SHP77 treated with DMSO at 0.1 percent for 48 hours (cell line): ENCODE results near the gene GRIK4.

Experiments
- DNase-seq: peaks from one replicate; lab custom pipeline; 2025; lab: John Stamatoyannopoulos, UW

Gene GRIK4

DNA sequence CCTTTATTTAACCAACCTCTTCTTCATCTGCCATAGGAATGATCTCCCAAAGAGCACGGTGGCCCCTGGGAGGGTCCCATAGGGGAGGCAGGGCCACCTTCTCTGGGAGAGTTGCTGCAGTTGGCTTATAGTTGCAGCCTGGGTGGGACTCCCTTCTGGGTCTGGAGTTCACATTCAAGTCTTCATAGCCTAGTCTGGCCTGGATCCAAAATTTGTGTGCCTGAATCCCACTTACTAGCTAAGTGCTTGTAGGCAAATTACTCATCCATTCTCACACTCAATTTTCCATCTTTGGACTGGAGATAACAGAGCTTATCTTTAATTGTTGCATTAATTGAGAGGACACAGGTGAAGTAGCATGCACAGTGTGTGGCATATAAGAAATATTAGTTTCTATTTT is 163.6 kb downstream of the GRIK4 start:
- no peak for DNase-seq

DNA sequence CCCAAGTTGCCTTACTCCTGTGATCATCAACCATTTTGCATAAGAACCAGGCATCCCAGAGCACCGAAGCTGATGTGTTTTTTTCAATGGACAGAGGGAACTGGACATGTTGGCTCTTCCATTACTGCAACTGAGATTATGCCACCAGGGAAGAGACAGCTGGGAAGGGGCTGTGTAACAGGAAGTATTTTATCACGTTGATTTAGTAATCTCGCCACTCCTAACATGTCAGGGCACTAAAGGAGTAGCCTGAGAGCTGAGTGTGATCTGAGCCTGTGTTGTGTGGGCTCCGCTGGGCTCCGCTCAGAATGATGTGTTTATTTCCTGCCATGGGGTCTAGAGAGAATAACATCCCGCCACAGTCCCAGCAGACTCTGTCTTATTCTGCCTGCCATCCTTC is 165.4 kb downstream of the GRIK4 start:
- DNase-seq: no peak

DNA sequence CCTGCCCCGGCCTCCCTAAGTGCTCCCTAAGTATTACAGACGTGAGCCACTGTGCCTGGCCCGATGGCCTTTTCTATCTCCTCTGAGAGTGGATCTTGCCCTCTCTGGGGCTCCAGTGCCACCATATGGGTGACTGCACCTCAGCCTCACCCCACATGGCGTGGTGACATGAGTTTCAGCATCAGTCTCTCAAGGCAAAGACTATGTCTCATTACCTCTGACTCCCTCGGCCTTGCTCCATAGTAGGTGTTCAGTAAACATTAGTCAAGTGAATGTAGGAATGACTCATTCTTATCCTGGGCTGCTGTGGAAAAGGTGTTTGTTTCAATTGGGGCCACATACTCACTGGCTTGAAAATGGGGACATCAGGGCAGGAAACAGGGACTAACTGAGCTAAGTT is 168.8 kb downstream of the GRIK4 start:
- DNase-seq: no peak

DNA sequence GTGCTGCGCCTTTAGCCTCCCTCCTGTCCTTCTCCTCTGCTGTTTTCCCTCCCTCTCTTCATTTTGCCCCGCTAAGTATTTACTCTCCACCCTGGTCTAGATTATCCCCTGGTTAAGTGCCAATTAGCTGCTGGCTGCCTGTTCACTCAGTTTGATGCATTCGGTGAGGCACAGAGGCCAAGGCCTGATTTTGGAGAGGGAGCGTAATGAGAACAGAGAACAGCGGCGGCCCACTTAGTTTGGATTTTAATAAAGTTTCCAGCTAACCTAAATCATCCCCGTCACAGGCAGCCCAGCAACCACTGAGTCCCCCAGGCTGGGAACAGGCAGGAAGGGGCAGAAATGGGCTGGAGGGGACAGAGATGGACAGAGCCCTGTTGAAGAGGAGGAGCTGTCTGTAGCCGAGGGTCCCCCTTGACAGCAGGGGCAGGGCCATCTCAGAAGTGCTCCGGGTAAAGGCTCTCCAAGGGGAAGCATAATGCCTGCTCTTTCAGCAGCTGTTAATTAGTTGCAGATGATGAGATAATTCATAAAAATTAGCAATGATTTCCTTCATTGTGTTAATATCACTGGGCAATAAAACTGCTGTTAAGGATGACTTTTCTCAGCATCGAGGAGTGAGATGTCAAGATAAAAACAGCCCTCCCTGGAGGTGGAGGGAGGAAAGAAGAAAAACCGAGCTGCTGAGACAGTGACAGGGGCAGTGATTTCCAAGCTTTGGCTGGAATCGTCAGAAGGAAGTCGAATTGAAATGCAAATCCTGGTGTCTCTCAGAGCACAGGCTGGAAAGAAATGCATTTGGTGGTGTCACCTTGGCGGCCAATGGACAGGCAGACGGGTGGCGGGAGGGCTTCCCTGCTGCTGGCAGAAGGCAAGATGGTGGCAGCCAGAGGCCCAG is 170.1 kb downstream of the GRIK4 start:
- no peak for DNase-seq

DNA sequence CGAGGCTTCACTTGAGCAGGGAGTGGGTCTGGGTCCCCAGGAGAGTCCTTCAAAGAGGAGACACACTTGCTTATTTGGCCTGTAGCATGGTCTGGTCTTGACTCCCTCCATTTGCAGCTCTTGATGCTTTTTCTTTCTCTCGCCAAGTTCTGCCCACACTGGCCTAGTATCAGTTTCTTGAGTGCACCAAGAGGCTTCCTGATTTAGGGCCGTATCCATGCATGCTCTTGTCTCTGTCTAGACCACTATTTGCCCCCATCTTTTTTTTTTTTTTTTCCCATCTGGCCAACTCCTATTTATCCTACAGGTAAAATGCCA is 170.7 kb downstream of the GRIK4 start:
- no peak for DNase-seq

DNA sequence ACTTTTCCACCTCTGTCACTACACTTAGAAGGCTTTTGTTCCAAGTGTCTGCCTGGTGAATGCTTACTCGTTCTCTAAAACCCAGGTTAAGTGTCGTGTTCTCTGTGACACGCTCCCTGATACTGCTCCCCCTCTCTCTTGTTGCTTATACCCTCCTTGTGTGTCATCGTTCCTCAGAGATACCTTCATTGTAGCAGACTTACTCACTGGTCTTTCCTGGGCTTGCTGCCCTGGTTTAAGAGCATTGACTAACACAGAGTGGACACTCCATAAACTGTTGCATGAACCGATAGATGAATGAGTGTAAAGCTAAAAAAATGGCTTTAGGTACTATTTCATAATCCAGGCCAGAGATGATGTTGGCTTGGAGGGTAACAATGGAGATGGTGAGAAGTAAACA is 171.3 kb downstream of the GRIK4 start:
- no peak for DNase-seq

DNA sequence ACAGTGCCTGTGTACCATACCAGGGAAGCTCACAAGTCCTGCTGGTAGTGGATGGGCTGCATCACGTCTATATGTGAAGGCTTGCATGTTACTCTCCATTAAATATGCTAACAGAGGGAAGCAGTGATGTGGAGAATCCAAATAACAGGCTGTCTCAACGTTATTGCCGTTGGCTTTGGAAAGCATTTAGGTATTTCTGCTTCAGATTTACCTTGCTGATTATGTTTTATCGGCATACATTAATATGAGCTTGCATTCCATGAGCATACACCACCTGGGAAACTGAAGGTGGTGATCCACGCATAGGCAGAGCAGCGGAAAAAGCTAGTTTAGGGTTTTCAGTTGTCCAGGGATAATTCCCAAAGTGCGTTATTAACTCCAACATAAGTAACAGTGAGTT is 175.0 kb downstream of the GRIK4 start:
- no peak for DNase-seq

DNA sequence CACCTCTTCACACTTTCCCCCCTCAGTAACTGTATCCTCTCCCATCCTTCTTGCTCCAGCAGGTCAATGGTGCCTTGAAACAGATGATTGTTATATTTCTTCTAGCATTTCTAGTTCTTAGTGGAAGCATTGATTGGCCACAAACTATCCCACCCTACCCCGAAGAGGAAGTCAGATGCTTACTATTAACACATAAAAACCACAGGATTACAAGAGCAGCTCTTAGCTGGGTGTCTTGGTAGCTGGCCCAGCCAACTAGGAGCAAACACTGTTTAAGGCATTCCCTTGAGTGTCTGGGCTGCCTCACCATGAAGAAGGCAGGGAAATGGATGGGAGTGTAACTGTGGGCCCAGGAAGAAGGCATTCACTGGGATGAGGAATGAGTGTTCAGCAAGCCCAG is 176.6 kb downstream of the GRIK4 start:
- no peak for DNase-seq

DNA sequence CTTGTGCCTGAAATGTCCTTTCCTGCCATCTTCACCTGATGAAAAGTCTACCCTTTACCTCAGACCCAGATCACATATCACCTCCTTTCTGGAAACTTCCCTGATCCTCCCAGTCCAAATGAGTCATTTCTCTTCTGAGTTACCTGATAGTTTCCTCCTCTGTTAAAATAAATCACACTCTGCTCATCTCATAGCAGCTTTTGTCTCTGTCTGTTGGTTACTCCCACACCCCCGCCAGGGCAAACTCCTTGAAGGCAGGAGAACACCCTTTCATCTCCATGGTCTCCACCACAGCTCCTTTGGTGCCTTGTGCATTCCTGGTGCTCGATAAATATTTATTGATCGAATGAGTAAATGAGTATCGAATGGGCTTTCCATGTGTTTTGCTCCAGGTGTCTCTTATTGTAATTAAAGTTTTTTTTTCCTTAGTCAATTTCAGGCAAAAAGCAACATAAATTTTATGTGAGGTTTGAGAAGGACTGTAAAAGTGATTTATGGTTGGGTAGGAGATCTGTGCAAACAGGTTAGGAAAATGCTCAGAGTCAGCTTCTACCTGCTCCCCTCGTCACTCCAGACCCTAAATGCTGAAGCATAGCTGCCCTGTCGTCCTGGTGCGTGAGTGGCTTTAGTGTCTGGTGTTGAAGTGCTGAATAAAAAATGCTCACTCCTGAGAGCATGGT is 178.2 kb downstream of the GRIK4 start:
- no peak for DNase-seq

DNA sequence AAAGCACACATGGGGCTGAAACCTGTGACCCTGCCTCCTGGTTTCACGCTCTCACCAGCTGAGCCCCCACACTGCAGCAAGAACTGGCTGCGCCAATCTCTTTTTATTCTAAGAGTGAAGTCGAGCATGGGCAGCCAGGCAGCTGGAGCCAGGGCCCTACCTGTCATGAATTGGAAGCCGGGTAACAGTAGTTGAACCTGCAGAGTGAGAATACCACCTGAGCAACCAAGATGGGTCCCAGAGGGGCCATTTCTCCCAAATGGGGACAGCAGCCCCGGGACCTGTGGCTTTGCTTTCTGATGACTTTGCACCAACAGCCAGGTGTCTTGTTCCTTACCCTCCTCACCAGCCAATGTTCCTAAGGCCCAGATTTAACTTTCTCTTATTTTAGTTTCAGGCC is 178.9 kb downstream of the GRIK4 start:
- DNase-seq: no peak

DNA sequence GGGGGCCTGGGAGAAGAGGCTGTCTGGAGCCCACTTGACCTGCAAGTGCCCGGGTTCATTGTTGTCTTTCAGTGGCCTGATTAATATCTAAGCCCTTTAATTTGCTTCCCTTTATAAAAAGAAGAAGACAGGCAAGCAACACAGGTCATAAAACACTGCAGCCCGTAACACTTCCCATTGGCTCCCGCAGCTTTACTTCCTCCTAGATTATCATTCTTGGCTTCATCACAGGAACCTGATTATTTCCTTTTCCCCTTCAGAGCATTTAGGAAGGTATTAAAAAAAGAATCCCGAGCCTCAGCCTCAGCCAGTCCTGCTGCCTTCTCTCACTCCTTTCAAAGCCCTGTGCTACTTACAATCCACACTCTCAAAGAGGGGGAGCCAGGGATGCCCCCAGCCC is 183.2 kb downstream of the GRIK4 start:
- no peak for DNase-seq

DNA sequence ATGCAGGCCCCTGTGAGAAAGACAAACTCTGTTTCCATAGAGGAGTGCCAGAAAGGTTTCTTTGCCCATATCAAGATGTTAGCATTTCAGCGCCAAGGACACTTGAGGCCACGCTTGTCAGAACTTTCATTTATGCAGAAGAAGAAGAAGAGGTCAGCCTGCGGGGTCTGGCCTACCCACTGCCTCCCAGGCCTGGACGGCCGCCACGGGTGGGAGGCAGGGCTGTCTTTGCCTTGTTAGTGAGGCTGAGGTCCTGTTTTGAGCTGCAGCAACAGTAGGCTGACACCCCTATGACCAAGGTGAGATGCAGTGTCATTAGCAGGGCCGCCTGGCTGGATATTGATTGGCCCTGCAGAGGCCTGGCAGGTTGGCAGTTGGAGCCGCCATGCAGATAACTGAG is 183.9 kb downstream of the GRIK4 start:
- DNase-seq: no peak

DNA sequence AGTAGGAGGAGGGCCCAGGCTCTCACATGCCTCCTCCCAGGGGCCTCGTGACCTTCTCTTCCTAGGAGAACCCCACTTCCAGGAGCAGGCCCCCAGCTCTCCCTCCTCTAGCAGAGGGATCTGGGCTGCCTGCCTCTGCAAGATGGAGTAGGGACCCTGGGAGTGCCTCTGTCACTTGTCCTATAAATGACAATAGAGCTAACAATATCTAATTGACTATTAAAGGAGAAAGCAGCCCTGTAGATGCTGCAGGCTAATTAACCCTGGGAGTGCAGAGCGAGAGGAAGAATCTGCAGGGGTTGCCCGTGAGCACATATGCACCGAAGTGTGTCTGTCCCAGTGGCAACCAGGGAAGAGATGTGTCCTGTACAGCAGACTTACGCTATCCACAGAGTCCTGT is 184.4 kb downstream of the GRIK4 start:
- DNase-seq: no peak

DNA sequence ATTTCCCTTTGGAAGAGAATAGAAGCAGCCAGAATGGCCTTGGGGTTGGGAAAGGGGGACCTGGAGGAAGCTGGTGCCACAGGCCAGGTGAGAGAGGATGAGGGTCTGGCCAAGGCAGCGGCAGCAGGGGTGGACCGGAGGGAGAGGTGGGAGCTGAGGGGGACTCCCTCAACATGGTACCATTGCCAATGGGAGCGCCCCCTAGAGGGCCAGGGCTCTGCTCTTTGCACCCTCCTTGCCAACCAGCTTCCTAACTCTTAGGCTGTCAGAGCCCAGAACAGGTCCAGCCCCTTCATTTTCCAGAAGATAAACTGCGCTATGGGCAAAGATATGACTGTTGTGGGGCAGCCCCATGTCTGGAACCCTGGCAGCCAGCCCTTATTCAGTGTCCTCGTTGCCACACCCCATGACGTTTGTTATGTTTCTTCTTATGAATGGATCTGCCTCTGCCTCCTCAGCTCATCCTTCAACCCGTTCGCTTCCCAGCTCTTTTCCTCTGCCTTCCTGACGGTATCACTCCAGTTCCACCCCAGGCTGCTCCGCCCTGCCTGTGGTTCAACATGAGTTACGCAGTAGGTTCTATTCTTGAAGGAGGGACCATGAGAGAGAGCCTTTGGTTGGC is 185.2 kb downstream of the GRIK4 start:
- DNase-seq: no peak

DNA sequence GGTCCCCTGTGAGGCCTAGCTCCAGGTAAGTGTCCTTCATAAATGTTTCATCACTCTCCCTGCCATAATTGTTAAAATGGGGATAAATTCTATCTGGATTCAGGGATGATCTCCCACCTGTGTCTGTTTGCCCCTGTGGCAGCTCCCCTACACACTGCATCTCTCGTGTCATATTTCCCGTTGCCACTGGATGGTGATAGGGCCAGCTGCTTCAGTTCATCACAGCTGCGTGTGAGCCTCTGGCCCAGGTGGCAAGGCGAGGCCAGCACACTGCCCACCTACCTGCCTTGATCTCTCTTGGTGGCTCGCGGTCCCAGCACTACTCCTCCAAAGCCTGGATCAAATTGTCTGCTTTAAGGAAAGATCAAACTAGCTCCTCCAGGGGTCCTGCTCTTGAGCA is 187.4 kb downstream of the GRIK4 start:
- DNase-seq: no peak

DNA sequence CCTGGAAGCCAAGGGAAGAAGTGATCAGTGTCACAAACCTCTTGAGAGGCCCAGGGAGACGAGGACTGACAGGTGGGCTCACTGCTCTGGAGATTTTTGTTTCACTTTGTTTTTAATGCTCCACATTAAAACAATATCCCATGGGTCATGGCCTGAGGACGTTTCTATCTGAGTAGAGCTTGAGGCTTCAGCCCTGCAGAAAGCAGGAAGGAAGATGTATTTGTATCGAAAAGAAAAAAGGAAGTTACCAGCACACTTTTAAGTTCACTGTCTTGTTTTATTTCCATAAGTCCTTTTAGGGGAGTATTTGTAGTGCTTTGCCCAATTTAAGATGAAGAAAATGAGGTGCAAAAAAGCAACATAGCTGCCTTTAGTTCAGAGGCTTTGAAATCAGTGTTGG is 191.1 kb downstream of the GRIK4 start:
- DNase-seq: no peak

DNA sequence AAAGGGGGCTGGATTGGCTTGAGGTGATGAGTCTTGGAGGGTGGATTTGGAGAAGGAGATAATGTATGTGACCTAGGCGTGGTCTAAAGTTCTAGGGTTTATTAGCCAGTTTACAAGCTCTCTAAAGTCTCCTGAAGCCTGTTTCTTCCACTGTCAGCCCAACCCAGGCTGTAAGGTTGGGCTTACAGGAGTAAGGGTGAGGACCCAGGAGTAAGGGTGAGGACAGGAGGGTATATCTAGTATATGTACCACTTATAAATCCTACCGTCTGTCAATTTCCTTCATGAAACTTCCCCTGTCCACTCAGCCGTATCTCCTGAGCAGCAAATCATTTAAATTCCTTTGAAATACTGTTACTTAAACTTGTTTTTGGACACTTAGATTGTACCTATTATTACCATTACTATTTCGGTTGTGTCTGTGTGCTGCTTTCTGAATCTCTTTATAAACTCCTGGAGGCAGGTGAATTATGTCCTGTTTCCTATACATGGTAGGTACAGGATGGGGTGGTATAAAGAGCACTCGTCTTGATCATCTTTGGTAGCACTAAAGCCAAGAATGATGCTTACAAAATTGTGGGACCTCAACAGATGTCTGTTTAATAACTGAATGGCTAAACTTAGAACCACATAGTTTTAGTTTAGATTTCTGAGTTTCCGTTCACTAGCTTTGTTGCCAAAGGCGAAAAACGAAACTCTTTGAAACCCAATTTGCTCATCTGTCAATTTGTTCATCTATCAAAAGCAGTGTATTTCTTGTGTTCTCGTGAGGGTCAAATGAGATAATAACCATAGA is 192.0 kb downstream of the GRIK4 start:
- no peak for DNase-seq

DNA sequence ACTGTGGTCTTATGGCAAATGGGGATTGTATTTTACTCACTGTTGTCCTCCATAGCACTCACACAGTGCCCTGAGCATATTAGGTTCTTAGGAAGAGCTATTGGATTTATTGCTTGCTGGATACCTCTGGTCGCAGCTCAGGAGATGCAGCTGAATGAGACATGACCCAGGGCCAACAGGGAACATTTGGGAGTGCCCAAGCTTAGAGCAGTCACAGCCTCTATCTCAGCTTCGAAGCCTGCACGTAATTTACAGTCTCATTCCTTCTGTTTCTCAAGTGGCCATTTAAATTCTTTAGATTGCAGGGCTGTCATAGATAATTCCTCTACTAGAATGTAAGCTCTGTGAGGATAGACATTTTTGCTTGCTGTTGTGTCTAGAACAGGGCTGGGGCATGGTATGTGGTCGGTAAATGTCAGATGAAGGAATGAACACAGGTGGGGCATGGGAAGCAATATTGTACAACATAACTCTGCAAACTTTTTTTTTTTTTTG is 192.8 kb downstream of the GRIK4 start:
- DNase-seq: no peak

DNA sequence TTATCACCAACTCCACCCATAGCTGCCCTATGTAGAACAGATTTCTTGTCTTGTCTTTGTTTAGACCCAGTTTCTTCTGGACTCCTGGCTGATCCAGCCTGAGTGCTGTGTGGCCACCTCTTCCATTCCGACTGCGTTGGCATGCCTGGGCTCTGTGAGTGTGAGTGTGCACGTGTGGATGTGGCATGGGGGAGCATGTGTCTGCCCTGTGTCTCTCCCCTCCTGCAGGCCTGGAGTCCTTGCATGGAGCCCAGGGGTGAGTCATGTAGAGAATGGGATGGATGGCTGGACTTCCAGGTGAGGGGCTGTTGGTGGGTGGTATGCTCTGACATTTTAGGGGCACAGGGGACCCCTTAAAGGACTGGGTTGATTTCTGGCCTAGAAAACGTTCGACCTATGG is 194.7 kb downstream of the GRIK4 start:
- DNase-seq: no peak

DNA sequence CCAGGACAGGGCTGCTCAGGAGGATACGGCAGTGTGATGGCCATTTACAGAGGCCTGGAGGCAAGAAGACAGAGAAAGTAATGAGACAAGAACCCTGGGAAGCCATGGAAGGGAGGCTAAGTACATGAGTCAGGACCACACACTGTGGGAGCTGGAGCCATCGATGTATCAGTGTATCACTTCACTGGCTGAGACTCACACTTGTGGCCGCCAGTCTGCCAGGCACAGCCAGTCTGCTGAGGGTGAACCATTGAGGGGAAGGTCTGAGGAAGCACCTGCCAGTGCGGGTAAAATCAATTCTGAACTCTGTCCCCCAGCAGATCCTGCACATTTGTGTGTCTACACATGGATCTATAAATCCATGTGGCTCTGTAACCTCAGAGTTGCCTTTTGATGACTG is 195.6 kb downstream of the GRIK4 start:
- DNase-seq: no peak

DNA sequence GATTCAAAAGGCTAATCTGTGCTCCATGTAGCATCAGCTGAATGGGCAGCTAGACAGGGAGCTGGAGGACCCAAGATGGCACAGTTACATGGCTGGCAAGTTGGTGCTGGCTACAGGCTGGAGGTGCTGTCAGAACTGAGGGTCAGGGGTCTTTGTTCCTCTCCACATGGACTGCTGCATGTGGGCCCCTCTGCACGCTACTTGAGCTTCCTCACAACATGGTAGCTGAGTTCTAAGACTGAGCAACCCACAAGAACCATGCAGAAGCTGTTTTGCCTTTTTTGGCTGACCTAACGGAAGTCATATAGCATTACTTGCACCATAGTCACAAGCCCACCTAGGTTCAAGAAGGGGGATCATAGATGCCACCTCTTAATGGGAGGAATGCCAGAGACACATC is 196.1 kb downstream of the GRIK4 start:
- no peak for DNase-seq

DNA sequence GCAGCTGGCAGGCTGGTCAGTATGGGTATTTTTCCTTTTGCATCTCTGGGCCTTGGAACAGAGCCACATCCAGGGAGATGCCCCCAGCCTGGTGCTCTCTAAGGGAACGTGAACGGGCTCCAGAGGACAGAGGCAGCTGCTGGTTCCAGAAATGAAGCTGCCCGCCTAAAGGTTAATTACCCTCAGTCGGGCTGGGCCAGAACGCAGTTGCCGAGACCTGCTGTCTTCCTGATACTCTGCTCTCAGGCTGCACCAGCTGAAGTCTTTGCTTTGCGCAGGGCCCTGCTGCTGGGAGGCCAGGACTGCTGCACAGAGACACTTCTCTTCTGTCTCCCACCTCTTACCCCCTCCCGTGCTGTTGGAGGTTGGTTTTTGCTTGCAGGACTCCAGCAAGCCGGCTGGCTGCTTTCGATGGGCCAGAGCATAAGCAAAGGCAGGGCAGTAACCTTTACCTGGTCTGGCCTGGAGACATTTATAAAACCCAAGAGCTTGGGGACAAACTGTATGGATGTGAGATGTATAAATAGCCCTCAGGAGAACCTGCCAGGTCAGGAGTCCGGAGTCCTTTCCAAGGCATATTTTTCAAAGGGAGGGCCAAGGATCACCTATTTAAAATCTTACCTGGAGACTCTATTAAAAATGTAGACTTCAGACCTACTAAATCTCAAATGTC is 197.1 kb downstream of the GRIK4 start:
- no peak for DNase-seq
